ENCODE data around the gene MPHOSPH8. TPM values are rescaled to one million over a fixed set of nuclear protein-coding genes. Genes with fewer than 3 reads are reported as not detected.

Gene MPHOSPH8
- total and polyA plus RNA-seq, 4 donors: 31.2 to 69.9 (median 45.4) TPM

DNA sequence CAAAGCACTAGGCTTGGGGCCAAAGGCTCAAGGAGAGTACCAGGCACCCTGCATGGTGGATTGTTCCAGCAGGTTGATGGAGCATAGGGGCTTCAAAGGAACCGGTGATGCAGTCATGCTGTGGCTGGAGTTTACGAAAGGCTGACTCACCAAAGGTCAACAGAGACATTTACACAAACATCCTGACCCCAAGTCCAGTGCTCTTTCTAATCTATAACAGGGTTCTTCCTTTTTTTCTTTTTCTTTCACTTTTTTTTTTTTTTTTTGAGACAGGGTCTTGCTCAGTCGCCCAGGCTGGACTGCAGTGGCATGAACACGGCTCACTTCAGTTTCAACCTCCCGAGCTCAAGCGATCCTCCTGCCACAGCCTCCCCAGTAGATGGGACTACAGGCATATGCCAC is 36.5 kb upstream of the MPHOSPH8 start:
- DNase-seq (ENCODE audit: low read depth in 4 of 6, low spot score in 6 of 6): no peak
- no peaks in the 10 kb centered on the region for H3K36me3 ChIP-seq (ENCODE audit: control insufficient read depth, insufficient read depth, low read length)
- WGBS (ENCODE audit: insufficient coverage): 92% methylated on average over 2 of the region's 6 CpGs
- H3K9me3 ChIP-seq (ENCODE audit: control insufficient read depth, insufficient read depth, low read length): no peaks in the 10 kb centered on the region
- H3K4me3 ChIP-seq (ENCODE audit: low read depth, low read length): no peak overlapping the region
- no peak overlapping the region for H3K27ac ChIP-seq (ENCODE audit: low read depth, low read length)
- H3K4me1 ChIP-seq (ENCODE audit: control insufficient read depth, insufficient read depth, low read length): peaks cover 4% of the 10 kb centered on the region
- no peaks in the 10 kb centered on the region for H3K27me3 ChIP-seq (ENCODE audit: control insufficient read depth, insufficient read depth, low read length)

DNA sequence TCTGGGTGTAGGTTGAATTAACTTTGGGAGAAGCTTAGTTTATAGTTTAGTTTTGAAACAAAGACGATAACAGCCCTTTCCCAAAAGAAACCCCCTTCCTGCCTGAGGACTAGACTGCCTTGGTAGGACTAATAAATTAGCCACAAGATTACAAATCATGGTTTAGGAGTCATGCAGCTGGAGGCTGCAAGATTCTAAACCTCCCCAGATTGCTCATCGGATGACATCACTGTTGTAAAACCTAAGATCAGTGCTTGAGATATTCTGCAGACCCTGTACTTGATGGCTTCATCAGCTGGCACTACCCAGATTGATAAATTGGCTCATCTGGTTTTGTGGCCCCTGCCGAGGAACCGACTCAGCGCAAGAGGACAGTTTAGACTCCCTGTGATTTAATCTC is 35.9 kb upstream of the MPHOSPH8 start:
- WGBS (ENCODE audit: insufficient coverage): 89% methylated on average over 4 of the region's 5 CpGs
- Histone ChIP-seq H3K9me3 (ENCODE audit: control insufficient read depth, insufficient read depth, low read length) (no peaks in the 10 kb centered on the region), H3K4me3 (ENCODE audit: low read depth, low read length) (no peak overlapping the region), H3K27ac (ENCODE audit: low read depth, low read length) (no peak overlapping the region), H3K4me1 (ENCODE audit: control insufficient read depth, insufficient read depth, low read length) (peaks cover 4% of the 10 kb centered on the region), H3K36me3 (ENCODE audit: control insufficient read depth, insufficient read depth, low read length) (no peaks in the 10 kb centered on the region), H3K27me3 (ENCODE audit: control insufficient read depth, insufficient read depth, low read length) (no peaks in the 10 kb centered on the region)
- DNase-seq (ENCODE audit: low read depth in 4 of 6, low spot score in 6 of 6): no peak

DNA sequence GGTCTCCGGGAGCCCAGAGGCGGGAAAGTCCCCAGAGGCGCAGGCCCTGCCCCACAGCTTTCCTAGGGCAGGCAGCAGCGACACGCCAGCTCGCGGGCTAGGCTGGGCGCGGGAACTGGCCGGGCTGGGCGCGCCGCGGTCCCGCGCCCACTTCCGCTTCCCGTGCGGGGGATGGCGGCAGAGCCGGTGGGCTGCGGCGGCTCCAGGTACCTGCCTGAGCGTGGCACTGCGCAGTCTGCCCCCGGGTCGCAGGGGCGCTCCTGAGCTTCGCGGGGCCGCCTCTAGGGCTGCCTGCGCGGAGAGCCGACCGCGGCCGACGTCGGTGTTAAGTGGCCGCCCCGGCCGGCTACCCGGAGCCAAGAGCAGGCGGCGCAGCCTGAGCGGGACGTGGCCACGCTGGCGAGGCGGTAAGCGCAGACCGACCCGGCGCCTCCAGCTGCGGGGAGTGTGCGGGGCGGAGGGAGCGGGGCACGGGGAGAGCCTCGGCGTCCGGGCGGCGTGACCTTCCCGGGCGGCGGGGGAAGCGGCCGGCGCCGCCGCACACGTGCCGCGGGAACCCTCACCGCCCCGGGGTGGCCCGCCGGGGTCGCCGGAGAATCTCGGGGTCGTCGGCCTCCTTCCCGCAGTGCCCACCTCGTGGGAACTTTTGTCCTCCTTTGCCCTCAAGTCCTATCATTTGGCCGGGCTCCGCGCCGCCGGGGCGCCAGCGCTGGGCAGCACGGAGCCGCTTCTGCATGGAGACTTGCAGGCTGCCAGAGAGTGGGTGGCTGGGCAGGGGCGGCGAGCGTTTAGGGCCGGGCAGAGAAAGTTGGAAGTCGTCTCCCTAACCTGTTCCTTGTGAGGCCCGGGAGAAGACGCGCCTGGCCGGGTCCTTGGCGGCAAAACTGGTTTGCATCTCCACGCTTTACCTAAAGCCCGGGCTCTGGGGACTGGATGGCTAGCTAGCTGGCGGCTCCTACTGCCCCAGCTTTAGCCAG is 31.4 kb upstream of the MPHOSPH8 start:
- under 1% methylated on average over 108 of the region's 108 CpGs for WGBS (ENCODE audit: insufficient coverage)
- peak overlapping the region; percentile 29 for H3K4me3 ChIP-seq (ENCODE audit: low read depth, low read length)
- no peaks in the 10 kb centered on the region for H3K9me3 ChIP-seq (ENCODE audit: control insufficient read depth, insufficient read depth, low read length)
- peak in 2 of 6 donors; percentile 48 to 65 for DNase-seq (ENCODE audit: low read depth in 4 of 6, low spot score in 6 of 6)
- peaks cover 4% of the 10 kb centered on the region for H3K4me1 ChIP-seq (ENCODE audit: control insufficient read depth, insufficient read depth, low read length)
- H3K27me3 ChIP-seq (ENCODE audit: control insufficient read depth, insufficient read depth, low read length): no peaks in the 10 kb centered on the region
- no peak overlapping the region for H3K27ac ChIP-seq (ENCODE audit: low read depth, low read length)
- no peaks in the 10 kb centered on the region for H3K36me3 ChIP-seq (ENCODE audit: control insufficient read depth, insufficient read depth, low read length)

DNA sequence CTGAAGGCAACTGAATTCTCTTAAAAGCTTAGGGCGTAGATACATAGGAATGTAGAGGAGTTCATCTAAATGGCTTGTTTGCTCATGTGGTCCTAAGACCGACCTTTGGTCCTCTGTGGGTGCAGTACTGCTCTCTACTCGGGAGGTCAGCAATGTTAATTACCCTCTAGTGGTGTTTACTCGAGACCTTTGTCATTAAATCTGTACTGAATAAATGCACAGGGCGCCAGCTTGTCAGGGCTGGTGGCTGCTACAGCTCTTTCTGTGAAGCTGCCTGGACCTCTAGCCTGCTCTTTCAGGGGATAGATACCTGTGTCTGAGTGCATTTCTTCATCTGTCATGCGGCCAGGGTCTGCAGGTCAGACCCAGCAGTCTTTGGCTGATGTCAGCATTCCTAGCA is 29.2 kb upstream of the MPHOSPH8 start:
- DNase-seq (ENCODE audit: low read depth in 4 of 6, low spot score in 6 of 6): no peak
- H3K36me3 ChIP-seq (ENCODE audit: control insufficient read depth, insufficient read depth, low read length): no peaks in the 10 kb centered on the region
- H3K27me3 ChIP-seq (ENCODE audit: control insufficient read depth, insufficient read depth, low read length): no peaks in the 10 kb centered on the region
- no peak overlapping the region for H3K4me3 ChIP-seq (ENCODE audit: low read depth, low read length)
- WGBS (ENCODE audit: insufficient coverage): 82% methylated on average over 6 of the region's 6 CpGs
- H3K4me1 ChIP-seq (ENCODE audit: control insufficient read depth, insufficient read depth, low read length): peaks cover 4% of the 10 kb centered on the region
- H3K9me3 ChIP-seq (ENCODE audit: control insufficient read depth, insufficient read depth, low read length): no peaks in the 10 kb centered on the region
- H3K27ac ChIP-seq (ENCODE audit: low read depth, low read length): no peak overlapping the region

DNA sequence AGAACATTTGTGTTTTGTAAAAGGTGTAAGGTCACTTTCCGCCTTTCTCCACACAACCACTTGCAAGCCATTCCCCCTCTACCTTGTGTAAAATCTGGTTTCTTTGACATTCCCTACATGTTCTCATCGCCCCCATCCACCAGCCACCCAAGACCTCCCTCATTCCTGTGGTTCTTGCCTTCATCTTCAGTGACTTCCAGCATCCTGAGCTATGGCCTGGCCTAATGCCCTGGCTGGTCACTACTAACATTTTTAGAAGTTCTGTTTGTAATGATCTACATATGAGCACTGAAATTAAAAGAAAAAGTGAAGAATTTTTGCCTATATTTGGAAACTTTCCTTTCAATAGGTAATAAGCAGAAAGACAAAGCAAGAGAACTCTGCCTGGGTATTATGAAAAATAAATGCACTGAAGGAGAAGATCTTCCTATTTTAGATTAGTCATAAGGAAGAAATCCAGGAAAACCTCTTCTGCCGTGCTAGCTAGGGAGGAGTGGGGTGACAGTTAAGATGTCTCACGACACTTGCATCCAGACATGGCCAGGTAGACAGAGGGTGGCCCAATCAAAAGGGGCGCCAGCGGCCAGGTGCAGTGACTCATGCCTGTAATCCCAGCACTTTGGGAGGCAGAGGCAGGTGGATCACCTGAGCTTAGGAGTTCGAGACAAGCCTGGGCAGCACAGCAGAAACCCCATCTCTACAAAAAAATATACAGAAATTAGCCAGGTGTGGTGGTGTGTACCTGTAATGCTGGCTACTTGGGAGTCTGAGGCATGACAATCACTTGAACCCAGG is 28.1 kb upstream of the MPHOSPH8 start:
- Histone ChIP-seq H3K27ac (ENCODE audit: low read depth, low read length) (no peak overlapping the region), H3K4me1 (ENCODE audit: control insufficient read depth, insufficient read depth, low read length) (peaks cover 4% of the 10 kb centered on the region), H3K9me3 (ENCODE audit: control insufficient read depth, insufficient read depth, low read length) (no peaks in the 10 kb centered on the region), H3K36me3 (ENCODE audit: control insufficient read depth, insufficient read depth, low read length) (no peaks in the 10 kb centered on the region), H3K4me3 (ENCODE audit: low read depth, low read length) (no peak overlapping the region), H3K27me3 (ENCODE audit: control insufficient read depth, insufficient read depth, low read length) (no peaks in the 10 kb centered on the region)
- WGBS (ENCODE audit: insufficient coverage): 98% methylated on average over 5 of the region's 7 CpGs
- DNase-seq (ENCODE audit: low read depth in 4 of 6, low spot score in 6 of 6): no peak

DNA sequence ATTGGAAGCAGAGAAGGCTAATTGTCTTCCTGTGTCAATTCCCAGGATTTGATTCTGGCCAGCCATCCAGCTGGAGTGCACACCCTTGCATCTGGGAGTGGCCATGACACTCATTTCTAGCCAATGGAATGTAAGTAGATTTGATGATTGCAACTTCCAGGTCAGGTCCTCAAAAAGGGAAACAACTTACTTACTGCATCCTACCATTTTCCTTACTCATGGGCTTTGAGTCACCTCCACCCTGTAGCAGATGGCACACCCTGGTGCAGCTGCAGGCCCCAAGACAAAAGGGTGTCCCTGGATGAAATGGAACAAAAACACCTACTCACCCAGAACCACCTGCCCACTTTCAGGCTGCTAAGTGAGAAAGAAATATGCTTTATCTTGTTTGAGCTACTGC is 27.3 kb upstream of the MPHOSPH8 start:
- DNase-seq (ENCODE audit: low read depth in 4 of 6, low spot score in 6 of 6): no peak
- no peaks in the 10 kb centered on the region for H3K9me3 ChIP-seq (ENCODE audit: control insufficient read depth, insufficient read depth, low read length)
- no peak overlapping the region for H3K27ac ChIP-seq (ENCODE audit: low read depth, low read length)
- H3K4me3 ChIP-seq (ENCODE audit: low read depth, low read length): no peak overlapping the region
- H3K36me3 ChIP-seq (ENCODE audit: control insufficient read depth, insufficient read depth, low read length): no peaks in the 10 kb centered on the region
- no peaks in the 10 kb centered on the region for H3K27me3 ChIP-seq (ENCODE audit: control insufficient read depth, insufficient read depth, low read length)
- peaks cover 4% of the 10 kb centered on the region for H3K4me1 ChIP-seq (ENCODE audit: control insufficient read depth, insufficient read depth, low read length)

DNA sequence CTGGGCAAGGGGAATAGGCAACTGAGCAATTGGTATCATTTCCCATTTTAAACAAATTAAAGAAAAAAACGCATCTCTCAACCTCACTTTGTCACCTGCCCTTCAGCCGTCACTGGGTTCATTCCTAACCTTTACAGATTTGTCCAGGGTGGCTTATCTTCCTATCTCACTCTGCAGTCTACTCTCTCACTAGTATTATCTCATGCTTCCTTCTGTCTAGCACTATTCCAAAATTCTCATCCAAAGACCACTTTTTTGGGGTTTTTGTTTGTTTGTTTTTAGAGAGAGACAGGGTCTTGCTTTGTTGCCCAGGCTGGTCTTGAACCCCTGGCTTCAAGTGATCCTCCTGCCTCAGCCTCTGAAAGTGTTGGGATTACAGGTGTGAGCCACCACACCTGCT is 26.7 kb upstream of the MPHOSPH8 start:
- H3K27me3 ChIP-seq (ENCODE audit: control insufficient read depth, insufficient read depth, low read length): no peaks in the 10 kb centered on the region
- WGBS (ENCODE audit: insufficient coverage): 100% methylated on average over 1 of the region's 2 CpGs
- H3K27ac ChIP-seq (ENCODE audit: low read depth, low read length): no peak overlapping the region
- H3K4me3 ChIP-seq (ENCODE audit: low read depth, low read length): no peak overlapping the region
- no peak for DNase-seq (ENCODE audit: low read depth in 4 of 6, low spot score in 6 of 6)
- H3K36me3 ChIP-seq (ENCODE audit: control insufficient read depth, insufficient read depth, low read length): no peaks in the 10 kb centered on the region
- H3K4me1 ChIP-seq (ENCODE audit: control insufficient read depth, insufficient read depth, low read length): no peaks in the 10 kb centered on the region
- H3K9me3 ChIP-seq (ENCODE audit: control insufficient read depth, insufficient read depth, low read length): no peaks in the 10 kb centered on the region

DNA sequence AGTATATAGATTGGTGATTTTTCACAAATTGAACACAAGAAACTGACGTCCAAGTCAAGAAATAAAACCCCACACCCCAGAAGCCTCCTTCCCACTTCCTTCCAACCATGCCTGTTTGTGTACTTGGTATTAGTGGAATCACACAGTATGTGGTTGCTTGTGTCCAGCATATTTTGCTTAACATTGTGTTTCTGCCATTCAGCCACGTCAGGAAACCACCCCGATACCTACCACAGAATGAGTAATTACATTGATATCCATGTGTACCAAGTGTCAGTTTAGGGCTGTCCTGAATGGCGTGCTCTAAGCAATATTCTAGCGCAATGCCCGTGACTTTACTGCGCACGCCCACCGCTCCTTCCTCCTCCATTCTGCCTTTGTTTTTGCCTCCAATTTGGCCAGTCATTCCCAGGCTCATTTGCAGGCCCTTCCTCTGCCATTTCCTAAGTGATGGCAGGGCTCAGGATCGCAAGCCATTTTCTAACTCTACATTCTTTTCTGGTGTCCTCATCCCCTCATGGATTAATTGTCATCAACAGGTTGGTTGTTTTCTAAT is 25.9 kb upstream of the MPHOSPH8 start:
- Histone ChIP-seq H3K27ac (ENCODE audit: low read depth, low read length) (no peak overlapping the region), H3K4me1 (ENCODE audit: control insufficient read depth, insufficient read depth, low read length) (no peaks in the 10 kb centered on the region), H3K4me3 (ENCODE audit: low read depth, low read length) (no peak overlapping the region), H3K27me3 (ENCODE audit: control insufficient read depth, insufficient read depth, low read length) (no peaks in the 10 kb centered on the region), H3K36me3 (ENCODE audit: control insufficient read depth, insufficient read depth, low read length) (no peaks in the 10 kb centered on the region), H3K9me3 (ENCODE audit: control insufficient read depth, insufficient read depth, low read length) (no peaks in the 10 kb centered on the region)
- 91% methylated on average over 8 of the region's 10 CpGs for WGBS (ENCODE audit: insufficient coverage)
- DNase-seq (ENCODE audit: low read depth in 4 of 6, low spot score in 6 of 6): no peak

DNA sequence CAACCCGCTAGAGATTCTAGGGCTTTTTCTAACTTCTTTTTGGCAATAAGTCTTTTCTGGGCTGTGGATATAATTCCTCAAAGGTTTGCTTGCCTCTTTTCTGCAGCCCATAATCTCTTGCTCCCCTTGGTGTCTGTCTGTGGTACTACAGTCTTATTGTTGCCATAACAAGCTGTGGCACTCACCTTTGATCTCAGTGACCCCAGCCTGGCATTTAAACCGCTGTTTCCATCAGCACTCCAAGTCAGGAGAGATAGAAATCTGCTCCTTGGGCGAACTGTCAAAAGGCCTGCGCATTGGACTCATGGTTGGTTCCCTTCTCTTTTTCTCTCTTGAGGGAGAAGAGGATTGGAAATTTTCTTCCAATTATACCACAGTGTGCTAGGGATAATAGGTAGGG is 14.5 kb upstream of the MPHOSPH8 start:
- no peaks in the 10 kb centered on the region for H3K9me3 ChIP-seq (ENCODE audit: control insufficient read depth, insufficient read depth, low read length)
- no peaks in the 10 kb centered on the region for H3K27me3 ChIP-seq (ENCODE audit: control insufficient read depth, insufficient read depth, low read length)
- H3K36me3 ChIP-seq (ENCODE audit: control insufficient read depth, insufficient read depth, low read length): no peaks in the 10 kb centered on the region
- no peak overlapping the region for H3K27ac ChIP-seq (ENCODE audit: low read depth, low read length)
- DNase-seq (ENCODE audit: low read depth in 4 of 6, low spot score in 6 of 6): no peak
- H3K4me3 ChIP-seq (ENCODE audit: low read depth, low read length): no peak overlapping the region
- H3K4me1 ChIP-seq (ENCODE audit: control insufficient read depth, insufficient read depth, low read length): no peaks in the 10 kb centered on the region
- 60% methylated on average over 1 of the region's 4 CpGs for WGBS (ENCODE audit: insufficient coverage)

Measured in spinal cord (tissue), 10 donors.